Parathyroid adenoma (tissue), 2 donors: ENCODE results near the gene C10orf90.

Experiments
- H2AFZ ChIP-seq: fragments of 300-600 bp; sonication (generic); one replicate; pipeline ENCODE4 v1.7.0; 2017; ENCODE audit warnings: antibody characterized with exemption, mild to moderate bottlenecking
- H3K27ac ChIP-seq: fragments of 300-600 bp; sonication (generic); one replicate; pipeline ENCODE4 v1.7.0; 2017
- H3K27me3 ChIP-seq: fragments of 300-600 bp; sonication (generic); one replicate; pipeline ENCODE4 v1.7.0; 2017; ENCODE audit warnings: low read length; ENCODE audit not compliant: control insufficient read depth, insufficient read depth
- H3K36me3 ChIP-seq: fragments of 300-600 bp; sonication (generic); one replicate; pipeline ENCODE4 v1.7.0; 2017; ENCODE audit warnings: low read length; ENCODE audit not compliant: control insufficient read depth, insufficient read depth
- H3K4me1 ChIP-seq: fragments of 300-600 bp; sonication (generic); one replicate; pipeline ENCODE4 v1.7.0; 2017; ENCODE audit warnings: control low read depth
- H3K4me2 ChIP-seq: fragments of 300-600 bp; sonication (generic); one replicate; pipeline ENCODE4 v1.7.0; 2017; ENCODE audit warnings: low read length
- H3K4me3 ChIP-seq: fragments of 300-600 bp; sonication (generic); one replicate; pipeline ENCODE4 v1.7.0; 2017; ENCODE audit warnings: low read depth, low read length
- H3K79me2 ChIP-seq: fragments of 300-600 bp; sonication (generic); one replicate; pipeline ENCODE4 v1.7.0; 2017; ENCODE audit warnings: control low read depth
- H3K9ac ChIP-seq: fragments of 300-600 bp; sonication (generic); one replicate; pipeline ENCODE4 v1.7.0; 2017; ENCODE audit warnings: mild to moderate bottlenecking
- H3K9me3 ChIP-seq: fragments of 300-600 bp; sonication (generic); one replicate; pipeline ENCODE4 v1.7.0; 2017; ENCODE audit warnings: low read length; ENCODE audit not compliant: control insufficient read depth
- TF ChIP-seq, protein P1 (sequence below): fragments of 300-600 bp; sonication (generic); IDR thresholded peaks from one replicate; pipeline ENCODE4 v1.7.0; 2017; ENCODE audit warnings: antibody characterized with exemption, mild to moderate bottlenecking
- donor health status: primary hyperparathyroidism.

Gene C10orf90

DNA sequence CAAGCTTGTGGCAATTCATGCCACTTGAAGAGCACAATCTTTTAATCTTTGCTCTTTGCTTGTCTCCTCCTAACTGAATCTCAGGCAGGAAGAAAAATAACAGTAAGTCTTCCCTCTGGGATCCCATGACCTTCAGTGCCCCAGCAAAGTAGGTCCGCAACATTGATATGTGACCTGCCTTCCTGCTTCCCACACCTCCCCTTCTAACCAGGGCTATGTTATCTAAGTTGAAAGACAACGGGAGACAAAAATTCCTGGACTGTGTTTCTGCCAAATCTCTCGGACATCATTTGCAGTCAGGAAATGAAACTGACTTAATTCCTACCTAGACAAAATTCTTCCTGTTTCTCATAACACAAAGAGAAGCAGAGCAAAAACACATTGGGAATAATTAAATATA, 53.8 kb downstream of the C10orf90 start:
- H3K4me2 ChIP-seq = no peak overlapping the region
- no peak overlapping the region for H3K9ac ChIP-seq
- H2AFZ ChIP-seq = no peak overlapping the region
- no peaks in the 10 kb centered on the region for H3K9me3 ChIP-seq
- no peak overlapping the region for H3K27ac ChIP-seq
- no peaks in the 10 kb centered on the region for H3K36me3 ChIP-seq
- H3K27me3 ChIP-seq = no peaks in the 10 kb centered on the region
- no peaks in the 10 kb centered on the region for H3K79me2 ChIP-seq
- no peaks in the 10 kb centered on the region for H3K4me1 ChIP-seq
- H3K4me3 ChIP-seq = no peak overlapping the region
- TF ChIP-seq, protein P1, sequence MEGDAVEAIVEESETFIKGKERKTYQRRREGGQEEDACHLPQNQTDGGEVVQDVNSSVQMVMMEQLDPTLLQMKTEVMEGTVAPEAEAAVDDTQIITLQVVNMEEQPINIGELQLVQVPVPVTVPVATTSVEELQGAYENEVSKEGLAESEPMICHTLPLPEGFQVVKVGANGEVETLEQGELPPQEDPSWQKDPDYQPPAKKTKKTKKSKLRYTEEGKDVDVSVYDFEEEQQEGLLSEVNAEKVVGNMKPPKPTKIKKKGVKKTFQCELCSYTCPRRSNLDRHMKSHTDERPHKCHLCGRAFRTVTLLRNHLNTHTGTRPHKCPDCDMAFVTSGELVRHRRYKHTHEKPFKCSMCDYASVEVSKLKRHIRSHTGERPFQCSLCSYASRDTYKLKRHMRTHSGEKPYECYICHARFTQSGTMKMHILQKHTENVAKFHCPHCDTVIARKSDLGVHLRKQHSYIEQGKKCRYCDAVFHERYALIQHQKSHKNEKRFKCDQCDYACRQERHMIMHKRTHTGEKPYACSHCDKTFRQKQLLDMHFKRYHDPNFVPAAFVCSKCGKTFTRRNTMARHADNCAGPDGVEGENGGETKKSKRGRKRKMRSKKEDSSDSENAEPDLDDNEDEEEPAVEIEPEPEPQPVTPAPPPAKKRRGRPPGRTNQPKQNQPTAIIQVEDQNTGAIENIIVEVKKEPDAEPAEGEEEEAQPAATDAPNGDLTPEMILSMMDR = no peak

DNA sequence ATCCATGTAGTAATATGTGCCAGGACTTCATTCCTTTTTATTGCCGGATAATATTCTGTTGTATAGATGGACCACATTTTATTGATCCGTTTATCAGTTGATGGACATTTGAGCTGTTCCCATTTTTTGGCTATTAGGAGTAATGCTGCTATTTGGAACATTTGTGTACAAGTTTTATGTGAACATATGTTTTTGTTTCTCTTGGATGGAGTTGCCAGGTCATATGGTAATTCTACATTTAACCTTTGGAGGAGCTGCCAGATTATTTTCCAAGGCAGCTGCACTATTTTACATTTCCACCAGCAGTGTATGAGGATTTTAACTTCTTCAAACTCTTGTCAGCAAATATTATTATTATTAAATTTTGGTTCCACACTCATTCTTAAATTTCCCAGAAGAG, 59.2 kb downstream of the C10orf90 start:
- Histone ChIP-seq H3K27ac (no peak overlapping the region), H3K36me3 (no peaks in the 10 kb centered on the region), H3K9me3 (no peaks in the 10 kb centered on the region), H3K79me2 (no peaks in the 10 kb centered on the region), H3K9ac (no peak overlapping the region), H3K4me1 (no peaks in the 10 kb centered on the region), H3K4me3 (no peak overlapping the region), H3K4me2 (no peak overlapping the region), H2AFZ (no peak overlapping the region), H3K27me3 (no peaks in the 10 kb centered on the region)
- TF ChIP-seq, protein P1 = no peak

DNA sequence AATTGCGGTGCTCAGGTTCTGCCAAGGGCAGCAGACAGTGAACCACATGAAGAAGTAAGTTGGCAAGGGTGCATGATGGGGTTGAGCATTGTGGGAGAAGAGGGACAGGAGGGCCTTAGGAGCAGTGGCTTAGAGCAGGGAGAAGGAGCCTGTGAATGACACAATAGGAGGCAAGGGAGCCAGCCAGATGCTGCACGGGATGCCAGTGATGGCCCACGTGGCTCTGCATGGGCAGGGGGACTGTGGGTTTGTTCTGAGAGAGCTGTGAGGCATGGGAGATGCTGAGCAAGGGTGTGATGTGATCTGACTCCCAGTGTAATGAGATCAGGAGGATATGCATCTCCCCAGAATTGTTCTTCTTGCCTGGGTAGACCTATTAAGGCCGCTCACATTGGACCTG, 60.9 kb downstream of the C10orf90 start:
- Histone ChIP-seq H3K9me3 (no peaks in the 10 kb centered on the region), H3K27ac (no peak overlapping the region), H3K36me3 (no peaks in the 10 kb centered on the region), H3K9ac (no peak overlapping the region), H3K79me2 (no peaks in the 10 kb centered on the region), H3K4me2 (no peak overlapping the region), H3K27me3 (no peaks in the 10 kb centered on the region), H3K4me1 (no peaks in the 10 kb centered on the region), H2AFZ (no peak overlapping the region), H3K4me3 (no peak overlapping the region)
- TF ChIP-seq, protein P1 = no peak

DNA sequence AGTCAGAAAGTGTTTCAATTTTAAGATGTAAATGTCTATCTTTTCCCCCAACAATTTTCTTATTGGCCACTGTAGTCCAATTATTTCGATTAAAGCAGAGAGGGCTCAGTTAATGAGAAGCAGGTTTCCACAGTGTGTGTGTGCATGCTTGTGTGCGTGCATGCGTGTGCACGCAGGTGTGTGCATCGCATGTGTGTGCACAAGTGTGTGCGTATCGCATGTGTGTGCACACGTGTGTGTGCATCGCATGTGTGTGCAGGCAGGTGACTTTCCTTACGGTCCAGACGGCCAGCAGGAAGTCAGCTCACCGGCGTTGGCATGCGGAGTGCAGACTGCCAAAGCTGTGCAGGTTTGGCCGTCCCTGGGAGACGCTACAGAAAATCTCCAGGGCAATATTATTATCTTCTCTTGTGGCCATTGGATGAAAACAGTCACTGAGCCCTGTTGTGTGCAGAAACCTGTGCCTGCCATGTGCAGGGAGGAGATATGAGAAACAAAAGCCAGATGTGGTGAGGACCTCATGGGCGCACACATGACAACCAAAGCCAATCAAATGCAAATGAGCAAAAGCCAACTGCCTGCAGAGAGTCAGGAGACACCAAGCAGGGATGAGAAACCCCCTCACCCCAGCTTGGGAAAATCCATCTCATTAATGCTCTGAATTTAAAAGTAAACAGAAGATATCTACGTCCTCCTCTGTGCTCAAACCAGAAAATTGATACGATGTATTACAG, 70.4 kb downstream of the C10orf90 start:
- H3K4me1 ChIP-seq = no peaks in the 10 kb centered on the region
- H3K9me3 ChIP-seq = no peaks in the 10 kb centered on the region
- no peak overlapping the region for H3K4me3 ChIP-seq
- no peaks in the 10 kb centered on the region for H3K79me2 ChIP-seq
- H2AFZ ChIP-seq = no peak overlapping the region
- H3K27me3 ChIP-seq = no peaks in the 10 kb centered on the region
- no peak overlapping the region for H3K9ac ChIP-seq
- no peak overlapping the region for H3K4me2 ChIP-seq
- no peaks in the 10 kb centered on the region for H3K36me3 ChIP-seq
- no peak overlapping the region for H3K27ac ChIP-seq
- TF ChIP-seq, protein P1 = no peak

DNA sequence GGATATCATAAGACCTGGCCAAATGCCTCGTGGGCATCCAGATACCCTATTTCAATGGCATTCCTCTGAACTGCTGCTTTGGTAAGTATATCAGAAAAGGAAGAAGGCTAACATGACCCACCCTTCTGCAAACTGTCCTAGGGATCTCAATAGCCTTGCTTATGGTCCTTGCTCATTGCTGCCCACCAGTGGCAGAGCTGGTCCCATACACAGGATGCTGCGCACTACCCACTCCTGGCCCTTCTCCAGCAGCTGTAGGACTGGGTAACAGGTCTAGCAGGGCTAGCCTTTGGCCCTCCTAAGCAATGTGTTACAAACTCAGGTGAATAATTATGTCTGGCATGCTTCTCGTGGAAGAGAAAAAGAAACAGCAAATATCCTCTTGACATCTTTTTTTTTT, 72.5 kb downstream of the C10orf90 start:
- TF ChIP-seq, protein P1 = no peak
- Histone ChIP-seq H3K4me3 (no peak overlapping the region), H3K27ac (no peak overlapping the region)

More for the DNA sequence above, 72.5 kb downstream of the C10orf90 start:
- Histone ChIP-seq H3K4me1 (no peaks in the 10 kb centered on the region), H2AFZ (no peak overlapping the region), H3K27me3 (no peaks in the 10 kb centered on the region), H3K9ac (no peak overlapping the region), H3K36me3 (no peaks in the 10 kb centered on the region), H3K79me2 (no peaks in the 10 kb centered on the region), H3K9me3 (no peaks in the 10 kb centered on the region), H3K4me2 (no peak overlapping the region)
